ENCODE results near the gene SCIN.

DNA sequence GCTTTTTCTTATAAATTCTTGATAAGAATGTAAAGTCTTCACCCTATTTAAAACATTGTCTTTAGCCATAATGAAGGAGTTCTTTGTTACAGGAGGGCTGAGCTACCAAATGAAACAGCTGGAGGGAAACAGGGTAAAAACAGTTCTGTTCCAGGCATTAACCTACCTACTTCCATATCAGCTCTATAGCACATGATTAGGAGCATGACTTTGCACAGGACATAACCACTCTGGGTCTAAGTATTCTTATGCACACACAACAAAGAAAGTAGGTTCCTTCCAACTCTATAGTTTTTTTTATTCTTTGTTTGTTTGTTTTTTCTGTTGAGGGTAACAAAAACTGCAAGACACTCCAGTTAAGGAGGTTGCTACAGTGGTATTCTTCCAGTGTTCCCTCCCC lies 52.7 kb downstream of the SCIN start:
- TF ChIP-seq, protein P1, sequence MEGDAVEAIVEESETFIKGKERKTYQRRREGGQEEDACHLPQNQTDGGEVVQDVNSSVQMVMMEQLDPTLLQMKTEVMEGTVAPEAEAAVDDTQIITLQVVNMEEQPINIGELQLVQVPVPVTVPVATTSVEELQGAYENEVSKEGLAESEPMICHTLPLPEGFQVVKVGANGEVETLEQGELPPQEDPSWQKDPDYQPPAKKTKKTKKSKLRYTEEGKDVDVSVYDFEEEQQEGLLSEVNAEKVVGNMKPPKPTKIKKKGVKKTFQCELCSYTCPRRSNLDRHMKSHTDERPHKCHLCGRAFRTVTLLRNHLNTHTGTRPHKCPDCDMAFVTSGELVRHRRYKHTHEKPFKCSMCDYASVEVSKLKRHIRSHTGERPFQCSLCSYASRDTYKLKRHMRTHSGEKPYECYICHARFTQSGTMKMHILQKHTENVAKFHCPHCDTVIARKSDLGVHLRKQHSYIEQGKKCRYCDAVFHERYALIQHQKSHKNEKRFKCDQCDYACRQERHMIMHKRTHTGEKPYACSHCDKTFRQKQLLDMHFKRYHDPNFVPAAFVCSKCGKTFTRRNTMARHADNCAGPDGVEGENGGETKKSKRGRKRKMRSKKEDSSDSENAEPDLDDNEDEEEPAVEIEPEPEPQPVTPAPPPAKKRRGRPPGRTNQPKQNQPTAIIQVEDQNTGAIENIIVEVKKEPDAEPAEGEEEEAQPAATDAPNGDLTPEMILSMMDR (IDR thresholded peaks at IDR 0.05): no peak
- TF ChIP-seq NRF1 (IDR thresholded peaks at IDR 0.05; ENCODE audit: low read depth, low read length) (no peak), JUND (IDR thresholded peaks at IDR 0.05) (no peak), EP300 (IDR thresholded peaks at IDR 0.05; ENCODE audit: borderline replicate concordance in 1 of 2, low read depth in 1 of 2, low read length in 1 of 2) (no peak), SIN3A (IDR thresholded peaks at IDR 0.05; ENCODE audit: borderline replicate concordance, low read depth, low read length) (no peak)
- TF ChIP-seq, protein P2, sequence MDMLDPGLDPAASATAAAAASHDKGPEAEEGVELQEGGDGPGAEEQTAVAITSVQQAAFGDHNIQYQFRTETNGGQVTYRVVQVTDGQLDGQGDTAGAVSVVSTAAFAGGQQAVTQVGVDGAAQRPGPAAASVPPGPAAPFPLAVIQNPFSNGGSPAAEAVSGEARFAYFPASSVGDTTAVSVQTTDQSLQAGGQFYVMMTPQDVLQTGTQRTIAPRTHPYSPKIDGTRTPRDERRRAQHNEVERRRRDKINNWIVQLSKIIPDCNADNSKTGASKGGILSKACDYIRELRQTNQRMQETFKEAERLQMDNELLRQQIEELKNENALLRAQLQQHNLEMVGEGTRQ (IDR thresholded peaks at IDR 0.05; ENCODE audit: borderline replicate concordance, low read depth, low read length): no peak
- TF ChIP-seq, protein P3, sequence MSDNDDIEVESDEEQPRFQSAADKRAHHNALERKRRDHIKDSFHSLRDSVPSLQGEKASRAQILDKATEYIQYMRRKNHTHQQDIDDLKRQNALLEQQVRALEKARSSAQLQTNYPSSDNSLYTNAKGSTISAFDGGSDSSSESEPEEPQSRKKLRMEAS (IDR thresholded peaks at IDR 0.05; ENCODE audit: low read depth): no peak

All from SK-N-SH (cell line).